HepG2 (cell line): ENCODE measurements around the gene INSR. TPM values are rescaled to one million over a fixed set of nuclear protein-coding genes. Genes with fewer than 3 reads are reported as not detected.
A peak's percentile ranks its signal among the peaks of the same experiment; 100 is the strongest.

ENCODE experiments used
- ASH2L ChIP-seq: fragments of 300-600, 200-600 bp; sonication (generic); IDR thresholded peaks from 2 replicates; pipeline ENCODE4 v1.7.0; 2017; ENCODE audit warnings: low read depth, mild to moderate bottlenecking, moderate library complexity, mixed read lengths, low read length; ENCODE audit not compliant: insufficient read length
- DMAP1 ChIP-seq: IDR thresholded peaks from 2 replicates; pipeline ENCODE4 v1.6.1; 2016
- FOXK2 ChIP-seq: fragments of 450-650 bp; IDR thresholded peaks from 2 replicates; pipeline ENCODE4 v1.6.1; 2016
- GATA4 ChIP-seq: sonication (generic); IDR thresholded peaks from 2 replicates; pipeline ENCODE4 v1.6.1; 2016; ENCODE audit warnings: antibody characterized with exemption, low read depth, borderline replicate concordance
- GATAD1 ChIP-seq: IDR thresholded peaks from 2 replicates; pipeline ENCODE4 v1.6.1; 2016; ENCODE audit warnings: missing genetic modification reagents, missing compliant biosample characterization
- HMGA1 ChIP-seq: sonication (generic); formaldehyde crosslinking; conservative IDR thresholded peaks from 2 replicates; pipeline ENCODE4 v1.4.0; 2020; ENCODE audit warnings: missing genetic modification reagents
- KDM5A ChIP-seq: fragments of 200-600 bp; sonication (generic); IDR thresholded peaks from 2 replicates; pipeline ENCODE4 v1.7.0; 2018; ENCODE audit warnings: antibody characterized with exemption, mild to moderate bottlenecking, low read length, borderline replicate concordance
- KLF13 ChIP-seq: sonication (generic); formaldehyde crosslinking; IDR thresholded peaks from 2 replicates; pipeline ENCODE4 v1.4.0; 2020; ENCODE audit warnings: mild to moderate bottlenecking, missing genetic modification reagents
- KLF16 ChIP-seq, 2 experiments: sonication (generic) in 1 of 2; formaldehyde crosslinking in 1 of 2; IDR thresholded peaks; 2 replicates each; pipeline versions ENCODE4 v1.6.1 to v1.8.0; 2016 to 2023; ENCODE audit warnings: missing genetic modification reagents in 2 of 2, missing compliant biosample characterization in 1 of 2
- MIXL1 ChIP-seq: IDR thresholded peaks from 2 replicates; pipeline ENCODE4 v1.6.1; 2016
- NKX3-1 ChIP-seq: sonication (generic); formaldehyde crosslinking; IDR thresholded peaks from 2 replicates; pipeline ENCODE4 v1.5.0; 2020; ENCODE audit warnings: missing genetic modification reagents
- NR2C2 ChIP-seq: sonication (generic); formaldehyde crosslinking; IDR thresholded peaks from 2 replicates; pipeline ENCODE4 v1.4.0; 2020; ENCODE audit warnings: missing genetic modification reagents, mild to moderate bottlenecking, moderate library complexity, borderline replicate concordance
- RXRB ChIP-seq: IDR thresholded peaks from 2 replicates; pipeline ENCODE4 v1.6.1; 2016; ENCODE audit warnings: borderline replicate concordance, missing genetic modification reagents, missing compliant biosample characterization
- SNAI1 ChIP-seq: sonication (generic); formaldehyde crosslinking; IDR thresholded peaks from 2 replicates; pipeline ENCODE4 v1.5.0; 2020; ENCODE audit warnings: mild to moderate bottlenecking, missing genetic modification reagents, borderline replicate concordance
- THAP11 ChIP-seq: IDR thresholded peaks from 2 replicates; pipeline ENCODE4 v1.6.1; 2016; ENCODE audit warnings: missing biosample characterization, missing genetic modification reagents
- YEATS4 ChIP-seq: sonication (generic); formaldehyde crosslinking; IDR thresholded peaks from 2 replicates; pipeline ENCODE4 v1.4.0; 2020; ENCODE audit warnings: missing genetic modification reagents, borderline replicate concordance
- YY1 ChIP-seq: IDR thresholded peaks from 2 replicates; pipeline ENCODE4 v1.6.1; 2011; ENCODE audit warnings: low read length, low read depth, moderate library complexity, mild to moderate bottlenecking; ENCODE audit not compliant: insufficient read depth, insufficient replicate concordance
- ZFP62 ChIP-seq: sonication (generic); formaldehyde crosslinking; IDR thresholded peaks from 2 replicates; pipeline ENCODE4 v1.4.0; 2020; ENCODE audit warnings: missing genetic modification reagents
- ZFX ChIP-seq: sonication (generic); formaldehyde crosslinking; IDR thresholded peaks from 2 replicates; pipeline ENCODE4 v1.4.0; 2020; ENCODE audit warnings: mild to moderate bottlenecking, low read depth, missing genetic modification reagents, moderate library complexity
- ZNF160 ChIP-seq: sonication (generic); formaldehyde crosslinking; IDR thresholded peaks from 2 replicates; pipeline ENCODE4 v1.8.0; 2022; ENCODE audit warnings: mild to moderate bottlenecking, inconsistent platforms, missing genetic modification reagents
- ZNF333 ChIP-seq: sonication (generic); formaldehyde crosslinking; IDR thresholded peaks from 2 replicates; pipeline ENCODE4 v1.4.0; 2020; ENCODE audit warnings: mild to moderate bottlenecking, missing genetic modification reagents, borderline replicate concordance
- ZNF441 ChIP-seq: sonication (generic); formaldehyde crosslinking; IDR thresholded peaks from 2 replicates; pipeline ENCODE4 v1.7.0; 2021; ENCODE audit warnings: missing genetic modification reagents, borderline replicate concordance
- ZNF619 ChIP-seq: sonication (generic); formaldehyde crosslinking; IDR thresholded peaks from 2 replicates; pipeline ENCODE4 v1.4.0; 2020; ENCODE audit warnings: mild to moderate bottlenecking, missing genetic modification reagents
- ZNF788 ChIP-seq: sonication (generic); formaldehyde crosslinking; IDR thresholded peaks from 2 replicates; pipeline ENCODE4 v1.5.0; 2020; ENCODE audit warnings: mild to moderate bottlenecking, missing genetic modification reagents, borderline replicate concordance
- polyA plus RNA-seq, 8 experiments: library from polyadenylated mRNA; depleted of rRNA in 3 of 8; stranded (reverse) in 7 of 8; unstranded in 1 of 8; fragments of >200 nt; fragmentation: Illumina TruSeq in 4 of 8; extraction: Trizol in 4 of 8; gene quantifications; 2 replicates each; pipeline versions ENCODE4 v1.2.1 to v1.2.3, GENCODE V29; 2011 to 2016; ENCODE audit warnings: low read depth in 4 of 8, missing spikeins in 1 of 8, mixed read lengths in 1 of 8; ENCODE audit not compliant: insufficient read depth in 1 of 8
- total RNA-seq, 5 experiments: library from RNA; depleted of rRNA; stranded (reverse); fragments of >200 nt; fragmentation: Illumina TruSeq; extraction: Trizol; gene quantifications; 2 replicates each; pipeline ENCODE4 v1.2.3, GENCODE V29; 2016; ENCODE audit warnings: low read depth in 1 of 5
- TF ChIP-seq, protein P1 (sequence below), 2 experiments: sonication (generic) in 1 of 2; formaldehyde crosslinking in 1 of 2; IDR thresholded peaks; 2 replicates each; pipeline versions ENCODE4 v1.4.0 to v1.6.1; 2018 to 2020; ENCODE audit warnings: missing genetic modification reagents in 2 of 2, borderline replicate concordance in 1 of 2, low read depth in 1 of 2, mild to moderate bottlenecking in 1 of 2, missing biosample characterization in 1 of 2
- TF ChIP-seq, protein P2 (sequence below): sonication (generic); formaldehyde crosslinking; IDR thresholded peaks from 2 replicates; pipeline ENCODE4 v1.8.0; 2022; ENCODE audit warnings: missing genetic modification reagents, low read depth, mild to moderate bottlenecking, borderline replicate concordance

INSR gene
- total and polyA plus RNA-seq, 2 of the 13 experiments (the other 11 are each of a cell fraction or from before 2014, with no cell fraction given): 24.2 to 29.8 TPM

DNA sequence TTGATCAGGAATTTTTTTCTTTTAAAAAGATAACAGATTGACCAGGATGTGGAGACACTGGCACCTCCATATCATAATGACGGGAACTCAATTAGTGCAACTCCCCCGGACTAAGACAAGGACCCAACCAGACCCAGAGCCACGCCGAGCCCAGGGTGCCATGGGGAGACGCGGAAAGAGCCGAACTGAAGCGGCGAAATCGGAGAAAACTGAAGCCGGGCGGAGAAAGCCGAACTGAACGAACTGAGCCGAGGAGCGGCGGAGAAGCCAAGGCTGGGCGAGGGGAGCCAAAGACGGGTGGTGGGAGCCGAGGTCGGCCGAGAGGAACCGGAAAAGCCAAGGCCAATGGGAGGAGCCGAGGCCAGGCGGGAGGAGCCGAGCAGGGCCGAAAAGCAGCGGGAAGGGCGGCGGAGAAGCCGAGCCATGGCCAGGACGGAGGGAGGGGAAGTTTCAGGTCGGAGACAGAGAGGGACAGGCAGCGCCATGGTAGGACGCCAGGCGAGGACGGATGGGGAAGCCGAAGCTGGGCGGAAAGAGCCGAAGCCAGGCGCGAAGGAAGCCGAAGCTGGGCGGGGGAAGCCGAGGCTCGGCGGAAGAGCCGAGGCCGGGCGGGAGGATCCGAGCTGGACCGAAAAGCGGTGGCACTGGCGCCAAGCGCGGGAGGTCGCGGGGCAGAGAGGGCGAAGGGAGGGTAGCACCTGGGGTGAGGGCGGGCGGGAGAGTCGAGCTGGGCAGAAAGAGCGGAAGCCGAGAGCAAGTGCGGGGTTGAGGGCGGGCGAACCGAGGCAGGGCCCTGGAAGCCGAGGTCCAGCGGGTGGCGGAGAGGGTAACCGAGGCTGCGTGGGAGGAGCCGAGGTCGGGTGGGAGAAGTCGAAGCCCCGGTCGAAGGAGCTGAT, 195.3 kb downstream of the INSR start (continued):
- TF ChIP-seq, protein P1, sequence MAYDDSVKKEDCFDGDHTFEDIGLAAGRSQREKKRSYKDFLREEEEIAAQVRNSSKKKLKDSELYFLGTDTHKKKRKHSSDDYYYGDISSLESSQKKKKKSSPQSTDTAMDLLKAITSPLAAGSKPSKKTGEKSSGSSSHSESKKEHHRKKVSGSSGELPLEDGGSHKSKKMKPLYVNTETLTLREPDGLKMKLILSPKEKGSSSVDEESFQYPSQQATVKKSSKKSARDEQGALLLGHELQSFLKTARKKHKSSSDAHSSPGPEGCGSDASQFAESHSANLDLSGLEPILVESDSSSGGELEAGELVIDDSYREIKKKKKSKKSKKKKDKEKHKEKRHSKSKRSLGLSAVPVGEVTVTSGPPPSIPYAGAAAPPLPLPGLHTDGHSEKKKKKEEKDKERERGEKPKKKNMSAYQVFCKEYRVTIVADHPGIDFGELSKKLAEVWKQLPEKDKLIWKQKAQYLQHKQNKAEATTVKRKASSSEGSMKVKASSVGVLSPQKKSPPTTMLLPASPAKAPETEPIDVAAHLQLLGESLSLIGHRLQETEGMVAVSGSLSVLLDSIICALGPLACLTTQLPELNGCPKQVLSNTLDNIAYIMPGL (CRISPR knock-in tag; IDR thresholded peaks at IDR 0.05; ENCODE audit: borderline replicate concordance in 1 of 2, low read depth in 1 of 2): peak; percentile 56 to 57; a peak in 3 of 4 replicates
- TF ChIP-seq YY1: peak; percentile 82
- no peak for TF ChIP-seq YEATS4 (CRISPR knock-in tag)
- TF ChIP-seq, protein P2, sequence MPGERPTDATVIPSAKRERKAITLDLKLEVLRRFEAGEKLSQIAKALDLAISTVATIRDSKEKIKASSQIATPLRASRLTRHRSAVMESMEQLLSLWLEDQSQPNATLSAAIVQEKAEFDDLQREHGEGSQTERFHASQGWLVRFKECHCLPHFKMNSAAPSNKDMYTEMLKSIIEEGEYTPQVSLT (CRISPR knock-in tag): no peak
- TF ChIP-seq ZNF160 (CRISPR knock-in tag): peak; percentile 43; the same call in 1 of the 2 replicates
- TF ChIP-seq SNAI1 (CRISPR knock-in tag): 0 out of 2 replicates have a peak, but pooled peaks have one; percentile 33
- 0 out of 2 replicates have a peak, but pooled peaks have one; percentile 28 for TF ChIP-seq GATA4
- peak; percentile 69 for TF ChIP-seq ASH2L
- no peak for TF ChIP-seq MIXL1 (CRISPR knock-in tag)
- TF ChIP-seq FOXK2: no peak
- TF ChIP-seq HMGA1 (CRISPR knock-in tag): no peak
- peak; percentile 76 for TF ChIP-seq ZFX (CRISPR knock-in tag)
- TF ChIP-seq DMAP1 (CRISPR knock-in tag): peak; percentile 40; the same call in 1 of the 2 replicates
- TF ChIP-seq ZNF788 (CRISPR knock-in tag): peak; percentile 77; the same call in 1 of the 2 replicates
- peak; percentile 90; the same call in 1 of the 2 replicates for TF ChIP-seq ZNF619
- no peak for TF ChIP-seq KLF13 (CRISPR knock-in tag)
- no peak for TF ChIP-seq KDM5A
- 0 out of 2 replicates have a peak, but pooled peaks have one; percentile 17 for TF ChIP-seq NR2C2 (CRISPR knock-in tag)
- no peak for TF ChIP-seq NKX3-1 (CRISPR knock-in tag)
- no peak for TF ChIP-seq ZFP62 (CRISPR knock-in tag)
- 0 out of 2 replicates have a peak, but pooled peaks have one; percentile 22 for TF ChIP-seq ZNF333 (CRISPR knock-in tag)
- peak; percentile 12; the same call in 1 of the 2 replicates for TF ChIP-seq RXRB
- TF ChIP-seq THAP11 (CRISPR knock-in tag): no peak; the same call in 1 of the 2 replicates
- peak in 1 of 2 experiments; percentile 43; a peak in 1 of 4 replicates for TF ChIP-seq KLF16 (CRISPR knock-in tag; IDR thresholded peaks at IDR 0.05)
- no peak; the same call in 1 of the 2 replicates for TF ChIP-seq ZNF441
- TF ChIP-seq GATAD1: peak; percentile 29; the same call in 1 of the 2 replicates
